GM19238 (cell line): Measurements from ENCODE around the gene UFL1.
"Not testable (repeated sequence)": the region's sequence is repeated elsewhere in the genome, so short reads cannot be mapped to it uniquely, and the experiment has no call there.

ENCODE experiments used
- DNase-seq: peaks from one replicate; pipeline ENCODE4 v3.0.0; 2011; ENCODE audit warnings: low spot score; ENCODE audit not compliant: insufficient read length

Gene UFL1

GRCh38 chr6:96521644-96522464, at the start of gene UFL1:
Gene UFL1, plus strand, starts transcription at chr6:96521806. Its CDS starts 68 bp downstream, at chr6:96521874.
- peak; percentile 50 for DNase-seq

GRCh38 chr6:96472291-96472690, 49.3 kb upstream of the UFL1 start:
- not testable (repeated sequence) for DNase-seq

GRCh38 chr6:96478695-96479094, 42.9 kb upstream of the UFL1 start:
- no peak for DNase-seq

- DNase-seq: no peak
These were observed 29.7 kb upstream of the UFL1 start for GRCh38 chr6:96491926-96492325.

- DNase-seq: no peak
These were observed 21.8 kb upstream of the UFL1 start for GRCh38 chr6:96499781-96500180.

GRCh38 chr6:96502915-96503314, 18.7 kb upstream of the UFL1 start:
- no peak for DNase-seq

- no peak for DNase-seq
These were observed 16.2 kb upstream of the UFL1 start for GRCh38 chr6:96505363-96505762.

- DNase-seq: no peak
These were observed 12.3 kb upstream of the UFL1 start for GRCh38 chr6:96509281-96509680.

GRCh38 chr6:96520171-96521115, 1.2 kb upstream of the UFL1 start:
- no peak for DNase-seq

- DNase-seq: no peak
These were observed 331 bp upstream of the UFL1 start for GRCh38 chr6:96521306-96521643.

GRCh38 chr6:96522465-96523009, 931 bp downstream of the UFL1 start:
- DNase-seq: no peak

- DNase-seq: no peak
These were observed 6.6 kb downstream of the UFL1 start for GRCh38 chr6:96528193-96528592.

- no peak for DNase-seq
These were observed 10.8 kb downstream of the UFL1 start for GRCh38 chr6:96532399-96532798.

- DNase-seq: no peak
These were observed 16.1 kb downstream of the UFL1 start for GRCh38 chr6:96537726-96538125.

- DNase-seq: no peak
These were observed 21.1 kb downstream of the UFL1 start for GRCh38 chr6:96542702-96543101.

GRCh38 chr6:96545882-96546281, 24.3 kb downstream of the UFL1 start:
- DNase-seq: no peak

- no peak for DNase-seq
These were observed 26.0 kb downstream of the UFL1 start for GRCh38 chr6:96547654-96548053.

GRCh38 chr6:96554558-96554957, 33.0 kb downstream of the UFL1 start:
- DNase-seq: no peak

- DNase-seq: not testable (repeated sequence)
These were observed 38.1 kb downstream of the UFL1 start for GRCh38 chr6:96559740-96560139.

GRCh38 chr6:96562886-96563285, 41.3 kb downstream of the UFL1 start, which contains the start of gene FHL5:
Gene FHL5, plus strand, starts transcription at chr6:96563128. Its CDS starts 40,486 bp downstream, at chr6:96603614.
- no peak for DNase-seq

- no peak for DNase-seq
These were observed 42.2 kb downstream of the UFL1 start for GRCh38 chr6:96563853-96564252.

GRCh38 chr6:96570053-96570452, 48.4 kb downstream of the UFL1 start:
- no peak for DNase-seq
